Transverse colon (tissue), 4 donors: ENCODE measurements around the gene ATAD1. TPM values are rescaled to one million over a fixed set of nuclear protein-coding genes. Genes with fewer than 3 reads are reported as not detected.

Experiments
- DNase-seq: peaks from one replicate; pipeline ENCODE4 v3.0.0-alpha.2; 2019
- H3K27ac ChIP-seq, 4 donors: fragments of 200-600 bp; sonication (generic); 2 replicates each; pipeline ENCODE4 v1.5.1; 2016 to 2018; ENCODE audit warnings: inconsistent platforms in 4 of 4
- H3K27me3 ChIP-seq: fragments of 200-600 bp; sonication (generic); 2 replicates; pipeline ENCODE4 v1.5.1; 2017; ENCODE audit warnings: inconsistent platforms
- H3K36me3 ChIP-seq, 4 donors: fragments of 200-600 bp; sonication (generic); 2 replicates each; pipeline ENCODE4 v1.5.1; 2017 to 2019; ENCODE audit warnings: inconsistent platforms in 4 of 4
- H3K4me1 ChIP-seq, 4 donors: fragments of 200-600 bp; sonication (generic); 2 replicates each; pipeline ENCODE4 v1.5.1; 2017 to 2020; ENCODE audit warnings: inconsistent platforms in 4 of 4
- H3K4me3 ChIP-seq, 4 donors: fragments of 200-600 bp; sonication (generic); 1 replicate in 1 of 4; 2 replicates in 3 of 4; pipeline versions ENCODE4 v1.5.1 to v1.6.1; 2017 to 2019; ENCODE audit warnings: inconsistent platforms in 4 of 4
- H3K9me3 ChIP-seq, 2 donors: fragments of 200-600 bp; sonication (generic); 2 replicates each; pipeline ENCODE4 v1.5.1; 2017 to 2019; ENCODE audit warnings: inconsistent platforms in 2 of 2
- CTCF ChIP-seq, 5 experiments: fragments of 200-600 bp in 3 of 5; fragments of 450-650 bp in 2 of 5; sonication (generic) in 3 of 5; IDR thresholded peaks; 1 replicate in 2 of 5; 2 replicates in 3 of 5; pipeline ENCODE4 v1.5.1; 2016 to 2017; ENCODE audit warnings: antibody characterized with exemption in 5 of 5, inconsistent platforms in 3 of 5, mild to moderate bottlenecking in 2 of 5, moderate library complexity in 1 of 5
- EP300 ChIP-seq: sonication (generic); formaldehyde crosslinking; IDR thresholded peaks from one replicate; pipeline ENCODE4 v1.6.1; 2017; ENCODE audit warnings: antibody characterized with exemption, low read depth
- POLR2A ChIP-seq: fragments of 450-650 bp; IDR thresholded peaks from one replicate; pipeline ENCODE4 v1.6.1; 2016; ENCODE audit warnings: antibody characterized with exemption, mild to moderate bottlenecking, moderate library complexity
- POLR2AphosphoS5 ChIP-seq, 3 donors: sonication (generic); formaldehyde crosslinking; IDR thresholded peaks; one replicate each; pipeline ENCODE4 v1.6.1; 2016; ENCODE audit warnings: antibody characterized with exemption in 3 of 3
- WGBS, 2 donors: methylation state at CpG; one replicate each; pipeline ENCODE4 v1.1.5; 2018; ENCODE audit warnings: low coverage in 1 of 2; 5-methylcytosine and 5-hydroxymethylcytosine counted together
- in situ Hi-C, 4 donors: fragments of 200-750 bp; cut with MboI; loops; one replicate each; pipeline versions ENCODE4 v1.15.0 to v1.15.1; 2017; ENCODE audit warnings: low sequenced_read_pairs in 3 of 4, low pct_ligation_motif_present in 1 of 4, low pct_unique_long_range_greater_than_20kb in 1 of 4
- intact Hi-C: fragments of 100-400 bp; cut with DNase I; formaldehyde crosslinking; loops from one replicate; pipeline ENCODE4 v1.15.1; 2023; ENCODE audit warnings: low total_unique reads
- small RNA-seq, 4 donors: library from RNA; depleted of rRNA; stranded (forward); fragments of <200 nt; gene quantifications; one replicate each; pipeline ENCODE3, GENCODE V24; 2016
- total RNA-seq, 4 donors: library from RNA; depleted of rRNA; stranded (reverse); fragments of >200 nt; gene quantifications; one replicate each; pipeline ENCODE4 v1.1.0, GENCODE V29; 2016

Gene ATAD1
- total RNA-seq, 4 donors from 2014 or later, result 8.6 to 43.5 (median 35.8) TPM

DNA sequence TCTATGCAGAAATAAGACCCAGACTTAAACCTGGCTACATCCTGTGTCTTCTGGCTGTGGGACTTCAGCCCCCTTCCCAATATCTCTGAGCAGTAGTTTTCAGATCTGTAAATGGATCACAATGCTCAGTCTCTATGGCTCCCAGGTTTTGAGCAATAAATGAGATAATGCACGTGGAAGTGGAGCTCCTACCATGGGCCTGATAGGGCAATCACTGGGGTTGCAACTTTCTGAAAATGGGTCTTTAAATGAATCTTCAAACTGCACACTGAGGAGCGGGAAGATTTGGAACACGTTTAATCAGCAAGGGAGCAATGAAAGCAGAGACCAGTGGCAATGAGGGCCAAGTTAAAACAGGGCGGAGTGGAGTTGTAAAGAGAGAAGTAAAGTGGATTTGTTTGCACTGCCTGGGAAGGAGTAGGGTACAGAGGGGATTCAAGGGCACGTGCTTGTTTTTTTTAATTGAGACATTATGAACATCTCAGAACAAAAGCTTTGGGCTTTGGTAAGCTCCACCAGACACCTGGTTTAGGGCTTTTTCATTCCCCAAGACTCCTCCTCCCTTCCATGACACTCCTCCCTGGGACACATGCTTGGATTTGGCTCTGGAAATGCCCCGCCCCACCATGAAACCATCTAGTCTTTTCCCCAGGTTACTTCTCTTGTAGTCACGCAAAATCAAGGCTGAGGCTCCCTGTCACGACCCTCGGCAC lies 115.6 kb downstream of the ATAD1 start:
- Histone ChIP-seq H3K27me3 (no peaks in the 10 kb centered on the region), H3K4me1 (peaks cover 3 to 36% (median 6%) of the 10 kb centered on the region in 4 donors), H3K4me3 (no peak overlapping the region), H3K27ac (peak overlapping the region; percentile 42 to 68 (median 60)), H3K36me3 (no peaks in the 10 kb centered on the region), H3K9me3 (no peaks in the 10 kb centered on the region)
- intact Hi-C loops, result no loop called here
- peak; percentile 24 for DNase-seq
- TF ChIP-seq POLR2AphosphoS5 (IDR thresholded peaks at IDR 0.05) (no peak), POLR2A (no peak), EP300 (no peak), CTCF (IDR thresholded peaks at IDR 0.05) (no peak)
- in situ Hi-C loops, result no loop called here
- WGBS, 2 donors, result 69% methylated on average over 9 of the region's 9 CpGs; no CpG with 5 or more reads in 1 of the 2 donors

Small RNA genes within 50 kb of the gene (small RNA-seq; reads per million reads assigned to genes)
- gene RN7SL78P, result 0 reads per million in 4 donors

Other genes with a start within 250 kb of the ATAD1 start
- 100 to 1,000 TPM in 1 of 4 donors, 10 to 100 TPM in 3; 17.3 to 117 (median 88.4) TPM for gene PAPSS2, start 158.3 kb downstream of the ATAD1 start, total RNA-seq
- under 1 TPM in 3 of 4 donors, not detected in 1; 0.79 to 1.00 (median 0.82) TPM for gene KLLN, start 45.3 kb upstream of the ATAD1 start, total RNA-seq
- gene PTEN, start 45.4 kb upstream of the ATAD1 start, total RNA-seq, result 100 to 1,000 TPM in 3 of 4 donors, 10 to 100 TPM in 1; 78.6 to 184 (median 129) TPM